GM15510 (cell line): Measurements from ENCODE around the gene SERINC4.

ENCODE experiments used
- POLR2A ChIP-seq: IDR thresholded peaks from 3 replicates; pipeline ENCODE4 v1.6.1; 2011; ENCODE audit warnings: borderline replicate concordance; ENCODE audit not compliant: insufficient read length; ENCODE audit errors: extremely low read depth

The SERINC4 gene

GRCh38 chr15:43799945-43800285 lies at the start of gene SERINC4:
Gene SERINC4 (minus strand): TSS chr15:43800220. CDS start chr15:43799986, 234 bp downstream.
- no peak for TF ChIP-seq POLR2A

- no peak for TF ChIP-seq POLR2A
Observed at GRCh38 chr15:43845421-43845820, 45.4 kb upstream of the SERINC4 start.

GRCh38 chr15:43828061-43828657 lies 28.1 kb upstream of the SERINC4 start:
- no peak for TF ChIP-seq POLR2A

- peak; percentile 51 for TF ChIP-seq POLR2A
Observed at GRCh38 chr15:43826508-43827341, 26.7 kb upstream of the SERINC4 start, which contains the start of gene WDR76. Gene WDR76 (plus strand): TSS chr15:43827002. CDS start chr15:43827033, 31 bp downstream.

- no peak for TF ChIP-seq POLR2A
Observed at GRCh38 chr15:43826029-43826507, 26.0 kb upstream of the SERINC4 start.

- peak; percentile 80 for TF ChIP-seq POLR2A
Observed at GRCh38 chr15:43824302-43825246, 24.6 kb upstream of the SERINC4 start, which contains the start of gene MFAP1. Gene MFAP1 (minus strand): TSS chr15:43824690. CDS start chr15:43824569, 121 bp downstream.

GRCh38 chr15:43821505-43821904 lies 21.5 kb upstream of the SERINC4 start:
- no peak for TF ChIP-seq POLR2A

- TF ChIP-seq POLR2A: no peak
Observed at GRCh38 chr15:43808960-43809678, 9.1 kb upstream of the SERINC4 start.

GRCh38 chr15:43808435-43808950 lies 8.5 kb upstream of the SERINC4 start:
- TF ChIP-seq POLR2A: no peak

GRCh38 chr15:43800286-43801141 lies 494 bp upstream of the SERINC4 start, which contains the start of gene HYPK:
Gene HYPK (plus strand): TSS chr15:43800599. CDS start chr15:43800623, 24 bp downstream.
- TF ChIP-seq POLR2A: peak; percentile 68

GRCh38 chr15:43799209-43799944 lies 643 bp downstream of the SERINC4 start:
- TF ChIP-seq POLR2A: no peak

- no peak for TF ChIP-seq POLR2A
Observed at GRCh38 chr15:43796566-43796965, 3.5 kb downstream of the SERINC4 start.

- TF ChIP-seq POLR2A: no peak
Observed at GRCh38 chr15:43795997-43796396, 4.0 kb downstream of the SERINC4 start.

- TF ChIP-seq POLR2A: no peak
Observed at GRCh38 chr15:43795197-43795596, 4.8 kb downstream of the SERINC4 start.
